ENCODE data around the gene OR14K1.

DNA sequence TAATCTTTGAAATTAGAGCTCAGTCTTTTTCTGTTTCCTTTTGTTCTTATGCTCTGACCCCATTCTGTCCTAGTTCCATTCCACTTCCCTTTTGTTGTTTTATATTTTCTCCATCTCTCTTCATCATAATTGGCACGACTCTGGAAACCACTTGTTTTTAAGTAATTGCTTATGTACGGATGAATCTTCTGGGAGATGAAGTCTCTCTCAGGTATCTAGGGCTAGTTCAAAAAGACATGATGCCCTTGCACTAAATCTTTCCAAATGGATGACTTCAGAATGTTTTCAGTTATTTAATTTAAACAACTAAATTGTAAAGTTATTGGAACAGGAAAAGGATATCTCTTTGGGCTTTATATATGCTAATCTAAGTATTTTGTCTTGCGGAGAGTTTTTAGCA, 21.9 kb upstream of the OR14K1 start, which contains the start of gene OR6F1:
- TF ChIP-seq, protein P1, sequence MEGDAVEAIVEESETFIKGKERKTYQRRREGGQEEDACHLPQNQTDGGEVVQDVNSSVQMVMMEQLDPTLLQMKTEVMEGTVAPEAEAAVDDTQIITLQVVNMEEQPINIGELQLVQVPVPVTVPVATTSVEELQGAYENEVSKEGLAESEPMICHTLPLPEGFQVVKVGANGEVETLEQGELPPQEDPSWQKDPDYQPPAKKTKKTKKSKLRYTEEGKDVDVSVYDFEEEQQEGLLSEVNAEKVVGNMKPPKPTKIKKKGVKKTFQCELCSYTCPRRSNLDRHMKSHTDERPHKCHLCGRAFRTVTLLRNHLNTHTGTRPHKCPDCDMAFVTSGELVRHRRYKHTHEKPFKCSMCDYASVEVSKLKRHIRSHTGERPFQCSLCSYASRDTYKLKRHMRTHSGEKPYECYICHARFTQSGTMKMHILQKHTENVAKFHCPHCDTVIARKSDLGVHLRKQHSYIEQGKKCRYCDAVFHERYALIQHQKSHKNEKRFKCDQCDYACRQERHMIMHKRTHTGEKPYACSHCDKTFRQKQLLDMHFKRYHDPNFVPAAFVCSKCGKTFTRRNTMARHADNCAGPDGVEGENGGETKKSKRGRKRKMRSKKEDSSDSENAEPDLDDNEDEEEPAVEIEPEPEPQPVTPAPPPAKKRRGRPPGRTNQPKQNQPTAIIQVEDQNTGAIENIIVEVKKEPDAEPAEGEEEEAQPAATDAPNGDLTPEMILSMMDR (optimal IDR thresholded peaks at IDR 0.05 in 1 of 3, IDR thresholded peaks at IDR 0.05 in 1 of 3, conservative IDR thresholded peaks at IDR 0.05 in 1 of 3; ENCODE audit: extremely low read depth in 1 of 3, insufficient read depth in 2 of 3, low read length in 3 of 3): no peak
- TF ChIP-seq EZH2 (IDR thresholded peaks at IDR 0.05; ENCODE audit: low read length): no peak
